GM19035 (cell line): ENCODE data around the gene TUBGCP6.
"Not testable (repeated sequence)": the region's sequence is repeated elsewhere in the genome, so short reads cannot be mapped to it uniquely, and the experiment has no call there.

Experiments used
- ATAC-seq: cut with Tn5 transposase; IDR thresholded peaks from one replicate; pipeline ENCODE4 v1.9.1; 2021; ENCODE audit not compliant: unreplicated experiment

TUBGCP6 gene

GRCh38 chr22:50280708-50281383 lies 36.0 kb upstream of the TUBGCP6 start:
- no peak for ATAC-seq

GRCh38 chr22:50280022-50280707 lies 35.3 kb upstream of the TUBGCP6 start:
- ATAC-seq, result no peak

- ATAC-seq, result no peak
Observed at GRCh38 chr22:50278956-50279619, 34.3 kb upstream of the TUBGCP6 start.

GRCh38 chr22:50278461-50278860 lies 33.6 kb upstream of the TUBGCP6 start:
- ATAC-seq, result no peak

DNA sequence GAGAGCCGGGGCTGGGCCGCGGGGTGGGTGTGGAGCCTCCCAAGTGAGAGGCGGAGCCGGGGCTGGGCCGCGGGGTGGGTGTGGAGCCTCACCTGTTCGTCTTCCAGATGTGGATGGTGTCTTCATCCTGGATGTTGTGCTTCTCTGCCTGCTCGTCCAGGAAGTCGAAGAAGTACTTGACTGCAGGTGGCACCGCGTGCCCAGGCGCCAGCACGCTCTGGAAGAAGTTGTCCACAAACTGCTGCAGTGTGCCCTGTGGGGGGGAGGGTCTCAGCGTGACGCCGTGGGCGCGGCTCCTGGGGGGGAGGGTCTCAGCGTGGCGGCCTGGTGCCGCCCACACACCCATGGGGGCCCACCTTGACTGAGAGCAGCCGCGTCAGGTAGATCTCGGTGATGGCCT lies 32.9 kb upstream of the TUBGCP6 start:
- ATAC-seq, result no peak

- ATAC-seq, result no peak
Observed at GRCh38 chr22:50276143-50276542, 31.3 kb upstream of the TUBGCP6 start.

DNA sequence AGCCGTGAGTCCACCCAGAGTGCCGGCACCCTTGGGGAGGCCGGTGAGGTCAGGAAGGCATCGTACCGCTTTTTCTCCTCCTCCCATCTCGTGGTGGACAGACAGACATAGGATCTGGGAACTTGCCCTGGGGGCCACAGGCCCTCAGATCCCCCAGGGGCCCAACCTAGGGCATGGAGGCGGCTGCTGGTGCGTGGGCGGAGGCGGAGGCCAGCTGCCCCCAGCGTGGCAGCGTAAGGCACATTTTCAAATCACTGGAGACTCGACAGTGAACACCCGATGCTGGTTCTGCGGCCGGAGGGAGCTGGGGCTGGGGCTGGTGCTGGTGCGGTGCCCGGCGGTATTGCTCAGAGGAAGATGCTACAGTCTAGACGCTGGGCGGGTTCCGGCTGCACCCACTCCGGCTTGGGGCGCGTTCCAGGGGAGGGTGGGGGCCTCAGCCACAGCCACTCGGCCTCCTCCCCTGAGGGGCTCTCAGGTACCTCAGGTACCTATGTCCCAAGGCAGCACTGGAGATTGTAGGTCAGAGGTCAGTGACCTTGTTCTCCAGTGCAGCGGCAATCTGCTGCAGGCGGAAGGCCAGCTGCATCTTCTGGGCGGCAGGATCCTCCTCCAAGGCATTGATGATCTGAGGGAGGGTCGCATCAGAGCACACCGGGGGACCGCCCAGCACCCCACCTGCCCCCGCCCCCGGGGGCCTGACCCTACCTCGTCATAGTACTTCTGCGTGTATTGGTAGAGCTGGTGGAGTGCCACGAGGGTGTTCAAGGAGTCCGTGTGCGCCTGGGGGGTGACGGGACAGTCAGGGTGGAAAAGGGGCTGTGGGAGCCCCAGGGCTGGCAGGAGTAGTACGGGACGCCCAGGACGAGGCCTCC lies 30.6 kb upstream of the TUBGCP6 start:
- no peak for ATAC-seq

GRCh38 chr22:50274771-50275170 lies 29.9 kb upstream of the TUBGCP6 start:
- ATAC-seq, result no peak

GRCh38 chr22:50274311-50274710 lies 29.5 kb upstream of the TUBGCP6 start:
- no peak for ATAC-seq

- ATAC-seq, result not testable (repeated sequence)
Observed at GRCh38 chr22:50273781-50274180, 29.0 kb upstream of the TUBGCP6 start.

DNA sequence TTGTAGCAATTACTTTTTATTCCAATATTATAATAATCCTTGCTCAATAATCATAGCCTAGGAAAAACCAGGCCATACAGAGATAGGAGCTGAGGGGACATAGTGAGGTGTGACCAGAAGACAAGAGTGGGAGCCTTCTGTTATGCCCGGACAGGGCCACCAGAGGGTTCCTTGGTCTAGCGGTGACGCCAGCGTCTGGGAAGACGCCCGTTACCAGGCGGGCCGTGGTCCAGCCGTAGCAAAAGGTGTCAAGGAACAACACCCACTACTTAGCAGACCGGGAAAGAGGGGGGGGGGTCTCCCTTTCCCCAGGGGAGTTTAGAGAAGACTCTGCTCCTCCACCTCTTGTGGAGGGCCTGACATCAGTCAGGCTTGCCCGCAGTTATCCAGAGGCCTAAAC lies 28.5 kb upstream of the TUBGCP6 start:
- ATAC-seq, result not testable (repeated sequence)

DNA sequence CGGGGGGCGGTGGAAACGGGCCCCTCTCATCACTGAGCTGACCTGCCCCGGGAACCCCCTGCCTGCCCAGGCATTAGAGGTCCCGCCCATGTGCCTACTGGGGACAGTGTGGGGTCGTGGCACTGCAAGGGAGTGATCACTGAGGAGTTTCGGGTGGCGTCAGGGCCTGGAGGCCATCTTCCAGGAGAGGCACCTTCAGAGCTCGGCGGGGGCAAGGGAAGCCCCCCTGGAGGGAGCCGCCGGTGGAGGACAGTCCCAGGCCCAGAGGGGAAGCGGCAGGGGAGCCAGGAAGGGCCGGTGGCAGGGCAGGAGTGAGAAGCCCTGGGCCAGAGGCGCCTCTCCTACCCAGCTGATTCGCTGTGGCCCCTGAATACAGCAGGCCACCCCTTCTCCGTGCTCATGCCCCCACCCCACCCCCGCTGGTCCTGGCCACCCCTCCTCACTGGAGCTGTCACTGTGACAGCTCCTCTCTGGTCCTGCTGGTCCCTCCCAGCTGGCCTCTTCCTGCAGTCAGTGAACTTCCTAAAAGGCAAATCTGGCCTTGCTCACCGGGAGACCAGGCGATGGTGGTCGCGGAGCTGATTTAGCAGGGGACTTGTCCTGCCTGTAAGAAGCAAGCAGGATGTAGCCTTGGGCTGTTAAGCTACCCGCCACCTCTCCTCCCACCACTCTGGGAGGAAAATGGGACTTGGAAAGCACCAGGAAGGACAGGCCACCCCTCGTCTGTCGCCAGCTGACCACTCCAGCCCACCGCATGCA lies 27.4 kb upstream of the TUBGCP6 start:
- no peak for ATAC-seq

DNA sequence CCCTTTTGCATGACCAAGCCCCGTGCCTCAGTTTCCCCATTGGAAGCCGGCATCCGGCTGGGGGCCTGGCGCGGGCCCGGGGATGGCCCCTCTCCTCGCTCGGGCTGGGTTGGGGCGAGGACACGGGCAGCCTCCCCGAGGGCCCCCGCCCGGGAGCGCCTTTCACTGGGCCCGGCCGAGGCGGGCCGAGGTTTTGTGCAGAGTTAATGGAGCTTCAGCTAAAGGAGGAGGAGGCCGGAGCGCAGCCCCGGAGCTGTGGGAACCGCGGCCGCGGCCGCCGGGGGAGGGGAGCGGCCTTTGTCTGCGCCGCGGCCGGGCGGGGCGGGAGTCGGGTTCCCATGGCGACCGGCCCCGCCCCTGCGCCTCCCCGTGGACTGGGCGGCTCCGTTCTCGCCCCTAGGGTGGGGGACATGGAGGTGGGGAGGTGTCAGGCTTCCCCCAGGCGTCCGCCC lies 26.7 kb upstream of the TUBGCP6 start:
- ATAC-seq, result no peak

- no peak for ATAC-seq
Observed at GRCh38 chr22:50270666-50271394, 26.0 kb upstream of the TUBGCP6 start.

DNA sequence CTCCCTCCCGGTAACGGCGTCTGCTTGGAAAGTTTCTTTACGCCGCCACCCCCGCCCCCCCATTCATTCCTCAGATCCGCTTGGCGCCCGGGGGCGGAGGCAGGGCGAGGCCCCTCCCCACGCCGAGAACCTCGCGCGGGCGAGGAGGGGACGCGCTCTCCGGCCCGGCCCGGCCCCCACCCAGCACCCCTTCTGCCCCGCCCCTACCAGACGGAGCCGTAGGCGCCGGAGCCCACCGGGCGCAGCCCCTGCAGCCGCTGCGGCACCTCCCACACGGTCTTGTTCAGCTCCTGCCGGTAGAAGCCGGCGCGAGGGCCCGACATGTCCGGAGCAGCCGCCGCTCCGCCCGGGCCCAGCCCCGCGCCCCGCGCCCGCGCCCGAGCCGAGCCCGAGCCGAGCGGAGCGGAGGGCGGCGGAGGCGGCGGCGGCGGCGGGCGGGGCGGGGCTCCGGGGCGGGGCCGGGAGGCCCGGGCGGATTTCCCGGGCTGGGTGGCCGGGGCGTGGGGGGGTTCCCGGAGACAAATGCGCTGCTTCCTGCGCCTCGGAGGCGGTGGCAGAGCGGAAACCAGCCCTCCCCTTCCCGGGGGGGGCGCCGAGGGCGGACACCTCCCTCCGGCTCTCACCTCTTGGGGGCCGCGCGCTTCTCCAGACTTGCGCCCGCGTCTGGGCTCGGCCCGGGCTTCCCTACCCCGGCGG lies 25.3 kb upstream of the TUBGCP6 start, which contains the start of gene MAPK11:
Gene MAPK11, minus strand, starts transcription at position 411 of the 696 bp plus-strand sequence. Its CDS starts 88 bp downstream, at position 323.
- peak; percentile 41 for ATAC-seq

- no peak for ATAC-seq
Observed at GRCh38 chr22:50269573-50269969, 24.7 kb upstream of the TUBGCP6 start.

GRCh38 chr22:50268655-50269113 lies 23.9 kb upstream of the TUBGCP6 start:
- ATAC-seq, result no peak

DNA sequence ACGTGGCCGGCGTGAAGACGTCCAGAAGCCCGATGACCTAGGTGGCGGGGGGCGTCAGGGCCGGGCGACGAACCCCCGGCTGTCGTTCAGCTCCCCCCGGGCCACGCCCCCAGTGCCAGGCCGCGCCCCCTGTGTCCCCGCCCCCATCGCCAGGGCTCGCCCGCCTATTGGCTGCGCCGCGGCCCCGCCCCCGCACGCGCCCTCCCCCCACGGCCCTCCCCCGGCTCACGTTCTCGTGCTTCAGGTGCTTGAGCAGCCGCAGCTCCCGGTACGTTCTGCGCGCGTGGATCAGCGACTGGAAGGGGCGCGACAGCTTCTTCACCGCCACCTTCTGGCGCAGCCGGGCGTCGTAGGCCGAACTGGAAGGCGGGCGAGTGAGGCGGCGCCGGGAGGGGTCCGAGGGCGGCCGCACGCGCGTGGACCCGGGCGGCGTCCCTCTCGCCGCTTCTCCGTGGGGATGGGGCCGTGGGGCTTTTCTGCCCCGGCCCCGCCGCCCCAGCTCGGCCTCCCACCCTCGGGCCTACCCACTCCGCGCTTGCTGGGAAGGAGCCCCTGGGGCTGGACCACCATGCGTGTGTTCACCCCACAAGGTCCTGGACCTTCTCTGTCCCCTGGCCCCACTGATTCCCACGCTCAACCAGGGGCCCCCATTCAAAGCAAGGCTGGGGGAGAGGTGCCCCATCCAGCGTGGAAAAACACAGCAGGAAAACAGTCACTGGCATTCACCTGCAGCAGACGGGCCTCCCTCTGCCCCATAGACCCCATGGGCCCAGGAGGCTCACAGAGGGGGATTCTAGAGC lies 23.0 kb upstream of the TUBGCP6 start:
- ATAC-seq, result no peak
